H1 (cell line): ENCODE measurements around the gene FAM227B.

ENCODE experiments used
- CEBPB ChIP-seq: IDR thresholded peaks from 2 replicates; pipeline ENCODE4 v1.6.1; 2012; ENCODE audit warnings: low read depth, low read length
- GABPA ChIP-seq: IDR thresholded peaks from 2 replicates; pipeline ENCODE4 v1.6.1; 2011; ENCODE audit warnings: mild to moderate bottlenecking, low read length, moderate library complexity, borderline replicate concordance; ENCODE audit not compliant: insufficient read depth
- GTF2F1 ChIP-seq: IDR thresholded peaks from 2 replicates; pipeline ENCODE4 v1.6.1; 2012; ENCODE audit warnings: low read depth, low read length, improper control_type of control experiment, borderline replicate concordance
- MAFK ChIP-seq: IDR thresholded peaks from 2 replicates; pipeline ENCODE4 v1.6.1; 2012; ENCODE audit warnings: low read depth, mild to moderate bottlenecking, improper control_type of control experiment, low read length
- POLR2A ChIP-seq, 2 experiments: IDR thresholded peaks; 1 replicate in 1 of 2; 2 replicates in 1 of 2; pipeline ENCODE4 v1.6.1; 2011; ENCODE audit warnings: low read depth in 2 of 2, low read length in 2 of 2, mild to moderate bottlenecking in 2 of 2; ENCODE audit errors: control extremely low read depth in 1 of 2
- RXRA ChIP-seq: IDR thresholded peaks from 2 replicates; pipeline ENCODE4 v1.6.1; 2011; ENCODE audit warnings: low read depth, mild to moderate bottlenecking, low read length, moderate library complexity; ENCODE audit not compliant: insufficient read depth
- TCF12 ChIP-seq: IDR thresholded peaks from 2 replicates; pipeline ENCODE4 v1.6.1; 2011; ENCODE audit warnings: low read depth, mild to moderate bottlenecking, low read length
- ZNF274 ChIP-seq: IDR thresholded peaks from 2 replicates; pipeline ENCODE4 v1.7.0; 2012; ENCODE audit warnings: low read length, borderline replicate concordance; ENCODE audit errors: extremely low read depth
- TF ChIP-seq, protein P1 (sequence below): IDR thresholded peaks from 2 replicates; pipeline ENCODE4 v1.6.1; 2012; ENCODE audit warnings: inconsistent platforms
- TF ChIP-seq, protein P2 (sequence below), 3 experiments: IDR thresholded peaks; 1 replicate in 2 of 3; 2 replicates in 1 of 3; pipeline versions ENCODE4 v1.5.1 to v1.6.1; 2011; ENCODE audit warnings: low read length in 3 of 3, mild to moderate bottlenecking in 3 of 3, inconsistent platforms in 2 of 3, low read depth in 1 of 3, moderate library complexity in 1 of 3; ENCODE audit not compliant: insufficient read depth in 1 of 3; ENCODE audit errors: control extremely low read depth in 1 of 3

DNA sequence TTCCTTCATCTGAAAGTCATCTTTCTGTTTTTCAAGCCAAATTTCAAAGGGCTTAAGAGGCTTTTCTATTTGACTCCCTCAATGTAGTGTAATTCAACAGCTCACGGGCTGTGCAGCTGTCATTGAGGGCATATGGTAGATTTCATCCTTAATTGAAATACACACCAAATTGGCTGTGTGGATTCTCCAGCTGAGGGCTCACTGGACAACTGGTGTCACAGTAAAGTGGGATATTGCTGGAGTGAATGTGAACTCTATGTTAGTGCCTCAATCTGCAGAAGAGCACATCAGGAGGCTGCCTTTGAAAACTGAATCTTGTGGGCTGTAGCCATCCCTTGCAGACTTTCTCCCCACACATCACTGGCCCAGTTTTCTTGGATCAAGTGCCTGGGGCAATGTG is 330.4 kb downstream of the FAM227B start:
- TF ChIP-seq, protein P1, sequence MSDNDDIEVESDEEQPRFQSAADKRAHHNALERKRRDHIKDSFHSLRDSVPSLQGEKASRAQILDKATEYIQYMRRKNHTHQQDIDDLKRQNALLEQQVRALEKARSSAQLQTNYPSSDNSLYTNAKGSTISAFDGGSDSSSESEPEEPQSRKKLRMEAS: no peak
- TF ChIP-seq, protein P2, sequence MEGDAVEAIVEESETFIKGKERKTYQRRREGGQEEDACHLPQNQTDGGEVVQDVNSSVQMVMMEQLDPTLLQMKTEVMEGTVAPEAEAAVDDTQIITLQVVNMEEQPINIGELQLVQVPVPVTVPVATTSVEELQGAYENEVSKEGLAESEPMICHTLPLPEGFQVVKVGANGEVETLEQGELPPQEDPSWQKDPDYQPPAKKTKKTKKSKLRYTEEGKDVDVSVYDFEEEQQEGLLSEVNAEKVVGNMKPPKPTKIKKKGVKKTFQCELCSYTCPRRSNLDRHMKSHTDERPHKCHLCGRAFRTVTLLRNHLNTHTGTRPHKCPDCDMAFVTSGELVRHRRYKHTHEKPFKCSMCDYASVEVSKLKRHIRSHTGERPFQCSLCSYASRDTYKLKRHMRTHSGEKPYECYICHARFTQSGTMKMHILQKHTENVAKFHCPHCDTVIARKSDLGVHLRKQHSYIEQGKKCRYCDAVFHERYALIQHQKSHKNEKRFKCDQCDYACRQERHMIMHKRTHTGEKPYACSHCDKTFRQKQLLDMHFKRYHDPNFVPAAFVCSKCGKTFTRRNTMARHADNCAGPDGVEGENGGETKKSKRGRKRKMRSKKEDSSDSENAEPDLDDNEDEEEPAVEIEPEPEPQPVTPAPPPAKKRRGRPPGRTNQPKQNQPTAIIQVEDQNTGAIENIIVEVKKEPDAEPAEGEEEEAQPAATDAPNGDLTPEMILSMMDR (IDR thresholded peaks at IDR 0.05; ENCODE audit: control extremely low read depth in 1 of 3, insufficient read depth in 1 of 3, low read depth in 1 of 3, low read length in 3 of 3): no peak
- TF ChIP-seq POLR2A (IDR thresholded peaks at IDR 0.05; ENCODE audit: control extremely low read depth in 1 of 2, low read depth in 2 of 2, low read length in 2 of 2) (no peak), ZNF274 (no peak), GABPA (no peak), CEBPB (no peak), MAFK (no peak), GTF2F1 (no peak), RXRA (no peak), TCF12 (no peak)
